Measurements from ENCODE around the gene CELF3. TPM values are rescaled to one million over a fixed set of nuclear protein-coding genes. Genes with fewer than 3 reads are reported as not detected.

The CELF3 gene
- polyA plus RNA-seq, 1 of the 3 experiments (the other 2 are of a cell fraction) = 0.25 TPM

DNA sequence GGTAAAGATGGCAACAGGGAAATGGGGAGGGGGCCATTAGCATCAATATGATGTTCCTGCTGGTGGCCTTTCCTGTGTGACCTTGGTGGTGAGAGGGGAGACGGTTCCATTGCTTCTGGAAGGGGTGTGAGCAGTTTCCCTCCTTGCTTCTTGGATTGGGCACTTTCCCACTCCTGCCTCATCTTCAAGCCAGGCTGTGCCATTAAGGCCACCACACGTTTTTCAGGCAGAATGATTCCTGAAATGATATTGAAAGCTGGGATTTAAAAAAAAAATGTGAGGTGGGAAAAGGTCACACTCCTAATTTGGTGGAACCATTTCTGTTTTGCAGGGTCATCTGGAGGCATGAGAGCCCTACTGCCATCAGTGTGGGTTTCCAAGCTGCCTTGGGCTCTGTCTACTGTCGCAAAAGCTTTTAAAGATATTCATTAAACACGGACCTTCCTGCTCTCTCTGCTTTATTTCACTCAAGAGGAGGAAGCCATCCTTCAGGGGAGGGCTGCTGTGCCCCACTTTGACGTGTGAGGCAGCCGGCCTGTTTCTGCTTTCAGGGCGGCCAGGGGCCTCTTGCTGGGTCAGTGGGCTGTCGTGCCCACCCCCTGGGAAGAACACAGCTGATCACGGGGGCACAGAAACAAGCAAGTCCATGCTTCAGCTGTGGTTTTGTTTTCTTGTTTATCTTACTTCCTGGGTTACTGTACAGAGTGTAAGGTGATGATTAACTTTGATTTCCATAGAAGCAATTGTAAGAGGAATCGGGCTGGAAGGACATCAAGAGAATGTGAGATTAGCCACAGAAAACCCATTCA lies 12.8 kb upstream of the CELF3 start:
- H2AFZ ChIP-seq (ENCODE audit: low read depth) = no peak overlapping the region
- CTCF ChIA-PET = interaction anchor here (1.1 to 4.9 kb wide), 10 partner anchors 9 to 285 kb away, joined by 3 to 54 read pairs (median 5); partner anchors contain the start of gene CELF3
- no peaks in the 10 kb centered on the region for H3K36me3 ChIP-seq (replicated peaks in 1 of 2; ENCODE audit: control insufficient read depth in 1 of 2, insufficient read depth in 2 of 2, low read length in 1 of 2)

More for the DNA sequence above, 12.8 kb upstream of the CELF3 start:
- Histone ChIP-seq H3K9ac (no peak overlapping the region), H3F3A (replicated peaks; ENCODE audit: insufficient read depth) (no peaks in the 10 kb centered on the region), H3K9me2 (no peaks in the 10 kb centered on the region), H3K4me3 (ENCODE audit: low read depth in 2 of 2, low read length in 1 of 2) (no peak overlapping the region), H3K4me1 (ENCODE audit: control insufficient read depth in 1 of 2, insufficient read depth in 2 of 2, low read depth in 1 of 2, low read length in 1 of 2) (peaks cover 0 to 26% of the 10 kb centered on the region in 2 experiments; a peak in 2 of 4 replicates), H4K20me1 (ENCODE audit: insufficient read depth) (no peaks in the 10 kb centered on the region), H3K9me3 (no peaks in the 10 kb centered on the region), H3K4me2 (no peak overlapping the region), H3K27ac (ENCODE audit: low read depth in 2 of 2, low read length in 1 of 2) (peak overlapping the region in 1 of 2 experiments; percentile 43; a peak in 1 of 4 replicates), H3K79me2 (ENCODE audit: insufficient read depth) (no peaks in the 10 kb centered on the region), H3K27me3 (ENCODE audit: insufficient read depth) (no peaks in the 10 kb centered on the region)
- 72% methylated on average over 9 of the region's 10 CpGs for WGBS (ENCODE audit: low lambda C conversion rate)
- POLR2A ChIA-PET = interaction anchor here (1.4 to 2.7 kb wide), 4 partner anchors 13 to 117 kb away, joined by 4 to 24 read pairs (median 14); partner anchors contain the start of genes CELF3, MRPL9 and SNX27
- no peak for DNase-seq
- TF ChIP-seq, protein P1, sequence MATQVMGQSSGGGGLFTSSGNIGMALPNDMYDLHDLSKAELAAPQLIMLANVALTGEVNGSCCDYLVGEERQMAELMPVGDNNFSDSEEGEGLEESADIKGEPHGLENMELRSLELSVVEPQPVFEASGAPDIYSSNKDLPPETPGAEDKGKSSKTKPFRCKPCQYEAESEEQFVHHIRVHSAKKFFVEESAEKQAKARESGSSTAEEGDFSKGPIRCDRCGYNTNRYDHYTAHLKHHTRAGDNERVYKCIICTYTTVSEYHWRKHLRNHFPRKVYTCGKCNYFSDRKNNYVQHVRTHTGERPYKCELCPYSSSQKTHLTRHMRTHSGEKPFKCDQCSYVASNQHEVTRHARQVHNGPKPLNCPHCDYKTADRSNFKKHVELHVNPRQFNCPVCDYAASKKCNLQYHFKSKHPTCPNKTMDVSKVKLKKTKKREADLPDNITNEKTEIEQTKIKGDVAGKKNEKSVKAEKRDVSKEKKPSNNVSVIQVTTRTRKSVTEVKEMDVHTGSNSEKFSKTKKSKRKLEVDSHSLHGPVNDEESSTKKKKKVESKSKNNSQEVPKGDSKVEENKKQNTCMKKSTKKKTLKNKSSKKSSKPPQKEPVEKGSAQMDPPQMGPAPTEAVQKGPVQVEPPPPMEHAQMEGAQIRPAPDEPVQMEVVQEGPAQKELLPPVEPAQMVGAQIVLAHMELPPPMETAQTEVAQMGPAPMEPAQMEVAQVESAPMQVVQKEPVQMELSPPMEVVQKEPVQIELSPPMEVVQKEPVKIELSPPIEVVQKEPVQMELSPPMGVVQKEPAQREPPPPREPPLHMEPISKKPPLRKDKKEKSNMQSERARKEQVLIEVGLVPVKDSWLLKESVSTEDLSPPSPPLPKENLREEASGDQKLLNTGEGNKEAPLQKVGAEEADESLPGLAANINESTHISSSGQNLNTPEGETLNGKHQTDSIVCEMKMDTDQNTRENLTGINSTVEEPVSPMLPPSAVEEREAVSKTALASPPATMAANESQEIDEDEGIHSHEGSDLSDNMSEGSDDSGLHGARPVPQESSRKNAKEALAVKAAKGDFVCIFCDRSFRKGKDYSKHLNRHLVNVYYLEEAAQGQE (IDR thresholded peaks at IDR 0.05; ENCODE audit: low read depth, low read length) = no peak
- TF ChIP-seq SIN3A (IDR thresholded peaks at IDR 0.05; ENCODE audit: borderline replicate concordance, low read depth, low read length) (no peak), TEAD4 (IDR thresholded peaks at IDR 0.05; ENCODE audit: borderline replicate concordance, insufficient read depth) (no peak), RCOR1 (IDR thresholded peaks at IDR 0.05; ENCODE audit: low read length) (no peak), RFX5 (IDR thresholded peaks at IDR 0.05; ENCODE audit: low read length) (no peak), PBX3 (IDR thresholded peaks at IDR 0.05) (no peak), RXRA (IDR thresholded peaks at IDR 0.05; ENCODE audit: borderline replicate concordance, low read depth) (no peak)

Data from SK-N-SH (cell line).